ENCODE data around the gene AGAP1.

Gene AGAP1

GRCh38 chr2:235966932-235967757 lies 473.3 kb downstream of the AGAP1 start:
- no peak for DNase-seq (ENCODE audit: low read depth)

DNA sequence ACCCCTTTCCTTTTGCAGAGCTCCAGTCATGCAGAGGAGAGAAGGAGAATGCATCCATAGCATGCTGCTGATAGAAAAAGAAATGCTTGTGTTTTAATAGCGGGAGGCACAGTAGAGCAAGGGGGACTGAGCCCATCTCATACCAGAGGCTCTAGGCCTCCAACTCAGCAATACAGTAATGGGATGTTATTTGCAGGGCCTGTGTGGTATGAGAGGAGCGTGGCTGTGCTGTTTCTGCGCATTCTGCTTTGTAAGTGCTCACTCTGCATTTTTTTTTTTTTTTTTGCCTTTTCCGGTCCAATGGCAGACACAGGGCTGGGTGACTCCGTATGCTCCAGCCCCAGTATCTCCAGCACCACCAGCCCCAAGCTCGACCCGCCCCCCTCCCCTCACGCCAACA lies 474.3 kb downstream of the AGAP1 start:
- no peak for DNase-seq (ENCODE audit: low read depth)

GRCh38 chr2:235968616-235969324 lies 474.9 kb downstream of the AGAP1 start:
- DNase-seq (ENCODE audit: low read depth): no peak

- no peak for DNase-seq (ENCODE audit: low read depth)
Measured at GRCh38 chr2:235970204-235971040, 476.6 kb downstream of the AGAP1 start.

GRCh38 chr2:235976516-235976915 lies 482.7 kb downstream of the AGAP1 start:
- no peak for DNase-seq (ENCODE audit: low read depth)

- no peak for DNase-seq (ENCODE audit: low read depth)
Measured at GRCh38 chr2:235976956-235977355, 483.1 kb downstream of the AGAP1 start.

DNA sequence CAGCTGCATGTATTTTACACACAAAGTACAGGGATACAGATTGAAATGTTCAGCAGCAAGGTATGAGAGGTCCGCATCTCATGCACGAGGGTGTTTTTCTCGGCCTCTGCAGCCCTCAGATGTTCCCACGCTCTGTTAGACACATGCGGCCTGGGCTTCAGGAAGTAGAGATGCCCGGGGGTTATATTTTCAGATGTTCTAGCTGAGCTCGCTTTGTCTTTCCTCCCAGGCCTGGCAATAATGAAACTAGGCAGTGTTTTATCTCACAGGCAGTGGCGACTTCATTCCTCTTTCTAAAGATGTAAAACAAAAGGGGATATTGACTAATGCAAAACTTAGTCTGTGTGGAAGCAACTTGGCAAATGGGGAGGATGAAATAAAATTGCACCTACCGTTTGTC lies 483.6 kb downstream of the AGAP1 start:
- DNase-seq (ENCODE audit: low read depth): no peak

DNA sequence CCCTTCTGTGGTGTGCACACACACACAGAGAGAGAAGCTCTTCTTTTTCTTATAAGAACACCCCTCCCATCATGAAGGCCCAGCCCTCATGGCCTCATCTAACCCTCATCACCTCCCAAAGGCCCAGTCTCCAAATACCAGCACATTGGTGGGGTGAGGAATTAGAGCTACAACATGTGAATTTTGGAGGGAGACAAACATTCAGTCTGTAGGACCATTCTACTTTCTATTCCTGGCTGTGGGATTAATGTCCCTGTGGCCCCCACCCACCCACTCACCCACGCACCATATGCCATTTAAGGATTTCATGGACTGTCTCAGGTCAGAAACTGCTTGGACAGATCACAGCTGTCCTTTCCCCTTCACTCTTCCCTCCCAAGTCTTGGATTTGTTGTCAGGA lies 484.2 kb downstream of the AGAP1 start:
- no peak for DNase-seq (ENCODE audit: low read depth)

GRCh38 chr2:235979037-235979436 lies 485.2 kb downstream of the AGAP1 start:
- no peak for DNase-seq (ENCODE audit: low read depth)

GRCh38 chr2:235979753-235980435 lies 486.1 kb downstream of the AGAP1 start:
- DNase-seq (ENCODE audit: low read depth): no peak

- DNase-seq (ENCODE audit: low read depth): no peak
Measured at GRCh38 chr2:235981631-235982030, 487.8 kb downstream of the AGAP1 start.

GRCh38 chr2:235983016-235983415 lies 489.2 kb downstream of the AGAP1 start:
- no peak for DNase-seq (ENCODE audit: low read depth)

- DNase-seq (ENCODE audit: low read depth): no peak
Measured at GRCh38 chr2:235984552-235984951, 490.7 kb downstream of the AGAP1 start.

GRCh38 chr2:235986361-235986760 lies 492.5 kb downstream of the AGAP1 start:
- DNase-seq (ENCODE audit: low read depth): no peak

DNA sequence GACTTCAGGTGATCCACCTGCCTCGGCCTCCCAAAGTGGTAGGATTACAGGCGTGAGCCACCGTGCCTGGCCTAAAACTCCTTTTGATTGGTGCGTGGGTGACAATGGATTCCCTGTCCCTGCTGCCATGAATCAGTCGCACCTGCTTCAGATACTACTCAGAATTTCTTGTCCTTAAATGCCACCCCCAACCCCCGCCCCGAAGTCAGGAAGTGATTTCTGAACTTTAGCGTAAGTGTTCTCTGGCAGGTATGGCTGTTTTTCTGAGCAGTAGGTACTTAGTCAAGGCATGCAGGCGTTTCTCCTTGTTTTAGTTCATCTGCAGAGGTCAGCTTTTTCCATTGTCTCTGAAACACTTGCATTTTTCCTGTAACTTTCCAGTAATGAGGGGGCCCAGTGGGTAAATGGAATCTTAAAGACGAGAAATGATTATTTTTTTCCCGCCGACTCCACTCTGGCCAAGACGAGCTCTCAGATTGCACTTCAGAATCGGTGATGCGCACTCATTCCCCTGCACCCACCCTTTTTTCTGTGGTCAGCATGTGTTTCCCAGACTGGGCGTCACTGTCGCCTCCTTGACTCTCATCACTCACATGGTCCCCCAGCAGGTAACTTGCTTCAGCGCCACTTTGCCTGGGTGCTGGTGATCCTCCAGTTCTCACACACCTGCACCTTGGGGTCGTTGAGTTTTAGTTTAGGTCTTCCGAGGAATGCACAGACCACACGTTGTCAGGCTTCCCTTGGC lies 494.6 kb downstream of the AGAP1 start:
- DNase-seq (ENCODE audit: low read depth): no peak

DNA sequence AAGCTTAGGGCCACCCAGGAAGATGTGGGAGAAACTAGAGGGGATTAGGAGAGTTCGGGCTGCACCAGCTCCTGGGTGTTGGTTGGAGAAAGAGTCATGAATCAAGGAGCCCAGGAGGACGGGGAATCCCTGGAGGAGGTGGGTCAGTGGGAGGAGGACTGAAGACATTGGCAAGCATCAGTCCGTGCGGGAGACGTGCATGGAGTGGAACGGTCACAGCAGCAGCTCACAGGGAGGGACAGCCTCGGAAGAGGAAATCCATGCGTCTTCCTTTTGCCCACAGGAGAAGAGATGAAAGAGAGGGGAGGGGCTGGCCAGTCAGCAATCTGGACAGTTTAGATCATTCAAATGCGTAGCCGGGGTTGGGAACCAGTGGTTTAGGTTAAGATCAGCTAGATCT lies 495.7 kb downstream of the AGAP1 start:
- DNase-seq (ENCODE audit: low read depth): no peak

DNA sequence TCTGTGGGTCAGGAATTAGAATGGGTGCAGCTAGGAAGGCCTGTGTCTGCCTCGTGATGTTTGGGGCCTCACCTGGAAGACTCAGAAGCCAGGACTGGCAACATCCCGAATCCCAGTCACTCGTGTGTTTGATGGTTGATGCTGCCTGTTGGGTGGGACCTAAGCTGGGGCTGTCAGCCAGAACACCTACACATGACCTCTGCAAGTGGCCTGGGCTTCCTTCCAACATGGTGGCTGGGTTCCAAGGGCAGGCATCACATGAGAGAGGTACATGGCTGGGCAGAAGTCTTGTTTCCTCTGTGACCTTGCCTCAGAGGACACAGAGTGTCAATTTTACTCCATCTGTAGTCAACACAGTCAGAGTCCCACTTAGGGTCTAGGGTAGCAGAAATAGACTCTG lies 496.5 kb downstream of the AGAP1 start:
- DNase-seq (ENCODE audit: low read depth): no peak

DNA sequence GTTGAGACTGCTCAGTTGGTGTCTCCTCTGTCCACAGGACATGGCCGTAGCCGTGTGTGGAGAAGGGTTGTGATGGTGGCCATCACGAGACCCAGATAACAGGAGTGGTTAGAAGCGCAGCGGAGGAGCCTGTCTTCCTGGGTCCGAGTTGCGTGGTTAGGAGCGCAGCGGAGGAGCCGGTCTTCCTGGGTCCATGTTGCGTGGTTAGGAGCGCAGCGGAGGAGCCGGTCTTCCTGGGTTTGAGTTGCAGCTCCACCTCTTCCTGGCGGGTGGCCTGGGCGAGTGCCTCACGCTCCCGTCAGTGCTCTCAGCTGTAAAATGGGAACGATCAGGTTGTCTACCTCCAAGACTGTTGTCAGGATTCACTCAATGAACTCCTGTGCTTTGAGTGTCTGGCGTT lies 498.2 kb downstream of the AGAP1 start:
- DNase-seq (ENCODE audit: low read depth): no peak

GRCh38 chr2:235996419-235996818 lies 502.6 kb downstream of the AGAP1 start:
- no peak for DNase-seq (ENCODE audit: low read depth)

DNA sequence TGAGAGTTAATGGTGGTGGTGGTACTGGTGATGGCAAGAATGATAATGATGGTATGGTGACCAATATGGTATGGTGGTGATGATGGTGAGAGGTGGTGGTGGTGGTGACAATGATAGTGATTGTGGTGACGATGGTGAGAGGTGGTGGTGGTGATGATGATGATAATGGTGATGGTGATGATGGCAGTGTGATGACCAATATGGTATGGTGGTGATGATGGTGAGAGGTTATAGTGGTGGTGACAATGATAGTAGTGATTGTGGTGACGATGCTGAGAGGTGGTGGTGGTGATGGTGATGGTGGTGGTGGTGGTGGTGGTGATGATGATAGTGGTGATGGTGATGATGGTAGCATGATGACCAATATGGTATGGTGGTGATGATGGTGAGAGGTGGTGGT lies 505.2 kb downstream of the AGAP1 start:
- DNase-seq (ENCODE audit: low read depth): no peak

GRCh38 chr2:236001166-236001828 lies 507.5 kb downstream of the AGAP1 start:
- DNase-seq (ENCODE audit: low read depth): no peak

Data from activated gamma-delta T cell treated with anti-CD3 and anti-CD28 coated beads, Interleukin-2, amount 50 U/mL, for 16 hours (primary cell).